HEK293 (cell line): Measurements from ENCODE around the gene SRRM1.

Experiments used
- CTCF ChIA-PET: fragments of 350-600 bp; formaldehyde crosslinking; extraction: SDS; loops from one replicate; lab custom pipeline; 2021; ENCODE audit warnings: antibody characterized with exemption; lab: Yijun Ruan, JAX
- POLR2A ChIA-PET: fragments of 300-600 bp; formaldehyde crosslinking; extraction: SDS; loops from one replicate; lab custom pipeline; 2020; ENCODE audit warnings: antibody characterized with exemption, inconsistent platforms; lab: Yijun Ruan, JAX
- H3K27ac ChIP-seq: fragments of 200-500 bp; sonication (Bioruptor generic); 2 replicates; pipeline ENCODE4 v1.5.1; 2014; ENCODE audit warnings: low read depth, low read length, control low read depth, inconsistent platforms; ENCODE audit errors: extremely low read depth
- H3K36me3 ChIP-seq, 2 experiments: fragments of 200-500 bp in 1 of 2; sonication (Bioruptor generic) in 1 of 2; 1 replicate in 1 of 2; 2 replicates in 1 of 2; pipeline ENCODE4 v1.5.1; 2014 to 2017; ENCODE audit warnings: inconsistent platforms in 2 of 2, low read length in 2 of 2; ENCODE audit not compliant: control insufficient read depth in 2 of 2, insufficient read depth in 1 of 2
- H3K4me1 ChIP-seq: fragments of 200-500 bp; sonication (Bioruptor generic); 2 replicates; pipeline ENCODE4 v1.5.1; 2014; ENCODE audit warnings: mild to moderate bottlenecking, low read length, inconsistent platforms; ENCODE audit not compliant: control insufficient read depth, insufficient read depth
- H3K4me3 ChIP-seq: 2 replicates; pipeline ENCODE4 v1.5.1; 2011; ENCODE audit warnings: low read depth, mild to moderate bottlenecking, control low read depth, low read length, moderate library complexity
- H3K9me3 ChIP-seq: fragments of 200-500 bp; sonication (Bioruptor generic); 2 replicates; pipeline ENCODE4 v1.5.1; 2014; ENCODE audit warnings: low read depth, low read length, inconsistent platforms; ENCODE audit not compliant: control insufficient read depth, insufficient read depth
- ZBTB20 ChIP-seq: fragments of 450-650 bp; formaldehyde crosslinking; IDR thresholded peaks from 2 replicates; pipeline ENCODE4 v1.5.1; 2016; ENCODE audit warnings: missing biosample characterization, missing genetic modification characterization
- ZBTB21 ChIP-seq: fragments of 450-650 bp; formaldehyde crosslinking; IDR thresholded peaks from 2 replicates; pipeline ENCODE4 v1.5.1; 2017; ENCODE audit warnings: missing biosample characterization, missing genetic modification characterization
- ZFP69B ChIP-seq: fragments of 450-650 bp; formaldehyde crosslinking; IDR thresholded peaks from 2 replicates; pipeline ENCODE4 v1.5.1; 2016; ENCODE audit warnings: missing biosample characterization, missing genetic modification characterization
- ZNF10 ChIP-seq: fragments of 450-650 bp; formaldehyde crosslinking; IDR thresholded peaks from 2 replicates; pipeline ENCODE4 v1.5.1; 2017; ENCODE audit warnings: missing biosample characterization, missing genetic modification characterization
- ZNF112 ChIP-seq: fragments of 450-650 bp; formaldehyde crosslinking; IDR thresholded peaks from 2 replicates; pipeline ENCODE4 v1.5.0; 2017; ENCODE audit warnings: missing biosample characterization, missing genetic modification characterization
- ZNF133 ChIP-seq: fragments of 450-650 bp; formaldehyde crosslinking; IDR thresholded peaks from 2 replicates; pipeline ENCODE4 v1.5.1; 2016; ENCODE audit warnings: missing biosample characterization, missing genetic modification characterization
- ZNF16 ChIP-seq: fragments of 450-650 bp; formaldehyde crosslinking; IDR thresholded peaks from 2 replicates; pipeline ENCODE4 v1.5.1; 2016; ENCODE audit warnings: low read depth, missing biosample characterization, missing genetic modification characterization
- ZNF169 ChIP-seq: fragments of 450-650 bp; formaldehyde crosslinking; IDR thresholded peaks from 2 replicates; pipeline ENCODE4 v1.5.1; 2016; ENCODE audit warnings: missing biosample characterization, missing genetic modification characterization
- ZNF174 ChIP-seq: fragments of 450-650 bp; formaldehyde crosslinking; IDR thresholded peaks from 2 replicates; pipeline ENCODE4 v1.5.0; 2017; ENCODE audit warnings: missing biosample characterization, mild to moderate bottlenecking, missing genetic modification characterization
- ZNF175 ChIP-seq: fragments of 450-650 bp; formaldehyde crosslinking; IDR thresholded peaks from 2 replicates; pipeline ENCODE4 v1.5.1; 2016; ENCODE audit warnings: missing biosample characterization, missing genetic modification characterization
- ZNF18 ChIP-seq: fragments of 450-650 bp; formaldehyde crosslinking; IDR thresholded peaks from 2 replicates; pipeline ENCODE4 v1.5.1; 2016; ENCODE audit warnings: missing biosample characterization, missing genetic modification characterization
- ZNF202 ChIP-seq: fragments of 450-650 bp; formaldehyde crosslinking; IDR thresholded peaks from 2 replicates; pipeline ENCODE4 v1.5.1; 2016; ENCODE audit warnings: missing biosample characterization, missing genetic modification characterization, borderline replicate concordance
- ZNF24 ChIP-seq: fragments of 450-650 bp; formaldehyde crosslinking; IDR thresholded peaks from 2 replicates; pipeline ENCODE4 v1.5.1; 2016; ENCODE audit warnings: missing biosample characterization, missing genetic modification characterization
- ZNF394 ChIP-seq: fragments of 450-650 bp; formaldehyde crosslinking; IDR thresholded peaks from 2 replicates; pipeline ENCODE4 v1.5.1; 2016; ENCODE audit warnings: missing biosample characterization, missing genetic modification characterization, mild to moderate bottlenecking, moderate library complexity, borderline replicate concordance
- ZNF473 ChIP-seq: fragments of 450-650 bp; formaldehyde crosslinking; IDR thresholded peaks from 2 replicates; pipeline ENCODE4 v1.5.1; 2017; ENCODE audit warnings: missing biosample characterization, missing genetic modification characterization
- ZNF514 ChIP-seq: fragments of 450-650 bp; formaldehyde crosslinking; IDR thresholded peaks from 2 replicates; pipeline ENCODE4 v1.5.1; 2016; ENCODE audit warnings: missing biosample characterization, missing genetic modification characterization
- ZNF707 ChIP-seq: fragments of 450-650 bp; formaldehyde crosslinking; IDR thresholded peaks from 2 replicates; pipeline ENCODE4 v1.5.1; 2016; ENCODE audit warnings: missing biosample characterization, missing genetic modification characterization
- ZNF768 ChIP-seq: fragments of 450-650 bp; formaldehyde crosslinking; IDR thresholded peaks from 2 replicates; pipeline ENCODE4 v1.5.1; 2018; ENCODE audit warnings: missing biosample characterization, mild to moderate bottlenecking, missing genetic modification characterization
- ZNF776 ChIP-seq: fragments of 450-650 bp; formaldehyde crosslinking; IDR thresholded peaks from 2 replicates; pipeline ENCODE4 v1.5.0; 2017; ENCODE audit warnings: missing biosample characterization, missing genetic modification characterization, borderline replicate concordance
- ZNF785 ChIP-seq: fragments of 450-650 bp; formaldehyde crosslinking; IDR thresholded peaks from 2 replicates; pipeline ENCODE4 v1.5.1; 2016; ENCODE audit warnings: missing biosample characterization, missing genetic modification characterization
- ZNF837 ChIP-seq: fragments of 450-650 bp; formaldehyde crosslinking; IDR thresholded peaks from 2 replicates; pipeline ENCODE4 v1.5.1; 2016; ENCODE audit warnings: missing biosample characterization, missing genetic modification characterization
- TF ChIP-seq, protein P1 (sequence below): fragments of 450-650 bp; IDR thresholded peaks from 2 replicates; pipeline ENCODE4 v1.5.1; 2018; ENCODE audit warnings: missing biosample characterization, missing genetic modification characterization
- TF ChIP-seq, protein P2 (sequence below): fragments of 450-650 bp; formaldehyde crosslinking; IDR thresholded peaks from 2 replicates; pipeline ENCODE4 v1.5.1; 2016; ENCODE audit warnings: missing biosample characterization, missing genetic modification characterization

The SRRM1 gene

DNA sequence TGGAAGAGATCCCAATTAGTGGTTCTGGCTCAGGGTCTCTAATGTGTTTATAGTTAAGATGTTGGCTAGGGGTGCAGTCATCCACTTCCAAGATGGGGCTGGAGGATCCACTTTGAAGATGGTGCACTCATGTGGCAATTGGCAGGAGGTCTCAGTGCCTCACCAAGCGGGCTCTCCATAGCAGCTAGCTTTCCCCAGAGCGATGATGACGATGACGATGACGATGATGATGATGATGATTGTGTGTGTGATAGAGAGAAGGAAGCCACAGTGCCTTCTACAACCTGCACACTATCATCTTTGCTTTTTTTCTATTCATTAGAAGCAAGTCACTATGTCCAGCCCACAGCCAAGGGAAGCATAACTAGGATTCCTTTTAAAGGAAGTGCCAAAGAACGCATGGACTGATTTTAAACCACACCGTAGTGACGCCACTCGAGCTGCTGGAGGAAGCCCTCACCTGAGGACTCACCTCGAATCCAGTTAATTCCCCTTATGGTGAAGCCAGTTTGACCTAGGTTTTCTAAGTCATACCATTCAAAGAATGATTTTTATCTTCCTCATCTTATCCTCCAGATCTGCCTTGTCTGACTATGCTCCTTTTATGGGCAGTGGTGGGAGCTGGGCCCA, 49.4 kb downstream of the SRRM1 start:
- TF ChIP-seq, protein P1, sequence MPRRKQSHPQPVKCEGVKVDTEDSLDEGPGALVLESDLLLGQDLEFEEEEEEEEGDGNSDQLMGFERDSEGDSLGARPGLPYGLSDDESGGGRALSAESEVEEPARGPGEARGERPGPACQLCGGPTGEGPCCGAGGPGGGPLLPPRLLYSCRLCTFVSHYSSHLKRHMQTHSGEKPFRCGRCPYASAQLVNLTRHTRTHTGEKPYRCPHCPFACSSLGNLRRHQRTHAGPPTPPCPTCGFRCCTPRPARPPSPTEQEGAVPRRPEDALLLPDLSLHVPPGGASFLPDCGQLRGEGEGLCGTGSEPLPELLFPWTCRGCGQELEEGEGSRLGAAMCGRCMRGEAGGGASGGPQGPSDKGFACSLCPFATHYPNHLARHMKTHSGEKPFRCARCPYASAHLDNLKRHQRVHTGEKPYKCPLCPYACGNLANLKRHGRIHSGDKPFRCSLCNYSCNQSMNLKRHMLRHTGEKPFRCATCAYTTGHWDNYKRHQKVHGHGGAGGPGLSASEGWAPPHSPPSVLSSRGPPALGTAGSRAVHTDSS (tag by site-specific recombination): peak; percentile 94
- TF ChIP-seq ZNF837 (no peak), ZNF785 (no peak), ZBTB20 (no peak), ZNF10 (no peak), ZNF133 (tag by site-specific recombination) (no peak), ZNF514 (tag by site-specific recombination) (no peak)
- Histone ChIP-seq H3K4me3 (no peak overlapping the region), H3K9me3 (no peaks in the 10 kb centered on the region), H3K4me1 (0 out of 2 replicates have a peak, but pooled peaks cover 3% of the 10 kb centered on the region), H3K36me3 (no peaks in the 10 kb centered on the region), H3K27ac (no peak overlapping the region)
- ChIA-PET CTCF (interaction anchor here (0.6 to 6.8 kb wide), 4 partner anchors 9 to 502 kb away, joined by 4 to 152 read pairs (median 11); no protein-coding TSS in a partner anchor), POLR2A (no interaction called here)

- Histone ChIP-seq H3K4me1 (0 out of 2 replicates have a peak, but pooled peaks cover 3% of the 10 kb centered on the region), H3K9me3 (no peaks in the 10 kb centered on the region), H3K27ac (no peak overlapping the region), H3K36me3 (no peaks in the 10 kb centered on the region), H3K4me3 (no peak overlapping the region)
- TF ChIP-seq ZNF768 (tag by site-specific recombination) (0 out of 2 replicates have a peak, but pooled peaks have one; percentile 13), ZNF16 (tag by site-specific recombination) (no peak)
- TF ChIP-seq, protein P2, sequence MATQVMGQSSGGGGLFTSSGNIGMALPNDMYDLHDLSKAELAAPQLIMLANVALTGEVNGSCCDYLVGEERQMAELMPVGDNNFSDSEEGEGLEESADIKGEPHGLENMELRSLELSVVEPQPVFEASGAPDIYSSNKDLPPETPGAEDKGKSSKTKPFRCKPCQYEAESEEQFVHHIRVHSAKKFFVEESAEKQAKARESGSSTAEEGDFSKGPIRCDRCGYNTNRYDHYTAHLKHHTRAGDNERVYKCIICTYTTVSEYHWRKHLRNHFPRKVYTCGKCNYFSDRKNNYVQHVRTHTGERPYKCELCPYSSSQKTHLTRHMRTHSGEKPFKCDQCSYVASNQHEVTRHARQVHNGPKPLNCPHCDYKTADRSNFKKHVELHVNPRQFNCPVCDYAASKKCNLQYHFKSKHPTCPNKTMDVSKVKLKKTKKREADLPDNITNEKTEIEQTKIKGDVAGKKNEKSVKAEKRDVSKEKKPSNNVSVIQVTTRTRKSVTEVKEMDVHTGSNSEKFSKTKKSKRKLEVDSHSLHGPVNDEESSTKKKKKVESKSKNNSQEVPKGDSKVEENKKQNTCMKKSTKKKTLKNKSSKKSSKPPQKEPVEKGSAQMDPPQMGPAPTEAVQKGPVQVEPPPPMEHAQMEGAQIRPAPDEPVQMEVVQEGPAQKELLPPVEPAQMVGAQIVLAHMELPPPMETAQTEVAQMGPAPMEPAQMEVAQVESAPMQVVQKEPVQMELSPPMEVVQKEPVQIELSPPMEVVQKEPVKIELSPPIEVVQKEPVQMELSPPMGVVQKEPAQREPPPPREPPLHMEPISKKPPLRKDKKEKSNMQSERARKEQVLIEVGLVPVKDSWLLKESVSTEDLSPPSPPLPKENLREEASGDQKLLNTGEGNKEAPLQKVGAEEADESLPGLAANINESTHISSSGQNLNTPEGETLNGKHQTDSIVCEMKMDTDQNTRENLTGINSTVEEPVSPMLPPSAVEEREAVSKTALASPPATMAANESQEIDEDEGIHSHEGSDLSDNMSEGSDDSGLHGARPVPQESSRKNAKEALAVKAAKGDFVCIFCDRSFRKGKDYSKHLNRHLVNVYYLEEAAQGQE (tag by site-specific recombination): no peak
- ChIA-PET CTCF (interaction anchor here (0.7 to 2.9 kb wide), 5 partner anchors 137 to 343 kb away, joined by 3 to 14 read pairs (median 5); no protein-coding TSS in a partner anchor), POLR2A (interaction anchor here (0.6 to 1.6 kb wide), 3 partner anchors 14 to 172 kb away, joined by 3 to 9 read pairs (median 3); partner anchors contain the start of gene CLIC4)
Measured at GRCh38 chr1:24693827-24694379, 50.8 kb downstream of the SRRM1 start.

DNA sequence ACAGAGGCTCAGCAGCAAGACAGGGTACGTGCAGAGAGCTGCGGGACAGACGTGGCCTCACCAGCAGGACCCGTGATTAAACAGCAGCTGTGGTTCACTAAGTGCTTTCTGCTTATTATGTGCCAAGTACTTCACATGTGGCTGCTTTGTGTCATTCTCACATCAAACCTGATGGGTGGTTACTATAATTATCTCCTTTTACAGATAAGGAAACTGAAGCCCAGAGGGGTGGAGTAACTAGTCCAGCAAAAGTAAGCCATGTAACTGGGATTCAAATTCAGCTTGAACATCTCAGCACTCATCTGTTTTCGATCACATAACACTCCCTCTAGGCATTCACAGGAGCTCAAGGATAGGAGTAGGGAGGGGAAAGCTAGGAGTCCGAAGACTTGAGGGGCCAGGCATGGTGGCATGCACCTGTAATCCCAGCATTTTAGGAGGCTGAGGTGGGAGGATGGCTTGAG, 51.3 kb downstream of the SRRM1 start:
- 0 out of 2 replicates have a peak, but pooled peaks cover 3% of the 10 kb centered on the region for H3K4me1 ChIP-seq
- H3K27ac ChIP-seq: no peak overlapping the region
- H3K9me3 ChIP-seq: no peaks in the 10 kb centered on the region
- ChIA-PET POLR2A (interaction anchor here (0.6 to 1.6 kb wide), 3 partner anchors 13 to 173 kb away, joined by 3 to 9 read pairs (median 3); partner anchors contain the start of gene CLIC4), CTCF (interaction anchor here (0.8 to 2.9 kb wide), 4 partner anchors 136 to 343 kb away, joined by 4 to 14 read pairs (median 8); no protein-coding TSS in a partner anchor)
- H3K4me3 ChIP-seq: no peak overlapping the region
- no peaks in the 10 kb centered on the region for H3K36me3 ChIP-seq
- TF ChIP-seq ZBTB21 (tag by site-specific recombination) (no peak), ZNF175 (tag by site-specific recombination) (no peak), ZNF707 (no peak), ZNF202 (tag by site-specific recombination) (no peak), ZNF18 (peak; percentile 54), ZNF112 (tag by site-specific recombination) (no peak), ZNF174 (no peak), ZNF169 (no peak), ZBTB20 (no peak), ZNF776 (tag by site-specific recombination) (no peak), ZNF394 (tag by site-specific recombination) (no peak), ZNF24 (tag by site-specific recombination) (peak; percentile 60; the same call in 1 of the 2 replicates), ZNF473 (tag by site-specific recombination) (no peak), ZFP69B (tag by site-specific recombination) (no peak; the same call in 1 of the 2 replicates)
